ENCODE measurements around the gene MRGPRX2. TPM values are rescaled to one million over a fixed set of nuclear protein-coding genes. Genes with fewer than 3 reads are reported as not detected.

MRGPRX2 gene
- total and polyA plus RNA-seq, 9 of the 15 experiments (the other 6 are each of a cell fraction or from before 2014, with no cell fraction given) = not detected

GRCh38 chr11:19093976-19094375 lies 33.5 kb upstream of the MRGPRX2 start:
- no peaks in the 10 kb centered on the region for H3K36me3 ChIP-seq (ENCODE audit: control insufficient read depth, insufficient read depth, low read length)
- no peak overlapping the region for H3K4me3 ChIP-seq
- ATAC-seq (no peak), DNase-seq (ENCODE audit: extremely low read depth in 1 of 4, low spot score in 3 of 4) (no peak), FAIRE-seq (no peak)
- CTCF ChIA-PET (ENCODE audit: low intra/inter-chr PET ratio) = no interaction called here
- H4K20me1 ChIP-seq (replicated peaks; ENCODE audit: control insufficient read depth, insufficient read depth, low read length) = no peaks in the 10 kb centered on the region
- H3K27me3 ChIP-seq (ENCODE audit: control insufficient read depth in 2 of 2, insufficient read depth in 2 of 2, low read length in 2 of 2) = peaks cover 4 to 16% of the 10 kb centered on the region in 2 experiments
- no peak for TF ChIP-seq ZNF407 (IDR thresholded peaks at IDR 0.05; ENCODE audit: low read depth)
- TF ChIP-seq PTRF (tag; IDR thresholded peaks at IDR 0.05) = no peak
- no peak for TF ChIP-seq MEF2D (tag; conservative IDR thresholded peaks at IDR 0.05; ENCODE audit: low read depth)
- no peak for TF ChIP-seq CEBPG (CRISPR knock-in tag; IDR thresholded peaks at IDR 0.05)
- TF ChIP-seq CEBPG (tag; conservative IDR thresholded peaks at IDR 0.05 in 1 of 2, IDR thresholded peaks at IDR 0.05 in 1 of 2) = peak; percentile 6 to 66; a peak in 2 of 4 replicates
- POLR2A ChIA-PET = no interaction called here
- H3K79me2 ChIP-seq (ENCODE audit: control insufficient read depth, insufficient read depth, low read length) = no peaks in the 10 kb centered on the region
- no peaks in the 10 kb centered on the region for H3K4me1 ChIP-seq (replicated peaks in 1 of 2; ENCODE audit: control insufficient read depth in 2 of 2, insufficient read depth in 2 of 2, low read length in 2 of 2)
- in situ Hi-C loops (cut with MboI) (no loop called here), intact Hi-C loops (cut with micrococcal nuclease) (no loop called here)
- no TSS peak for BruUV-seq (replicated peaks)
- H2AFZ ChIP-seq (ENCODE audit: low read depth, low read length) = no peak overlapping the region
- no peak overlapping the region for H3K9ac ChIP-seq (ENCODE audit: insufficient read depth in 1 of 2, low read depth in 2 of 2, low read length in 2 of 2)
- no peaks in the 10 kb centered on the region for H3K9me3 ChIP-seq (replicated peaks; ENCODE audit: control insufficient read depth, insufficient read depth, low read depth, low read length)
- no peaks in the 10 kb centered on the region for H3K9me1 ChIP-seq (ENCODE audit: control insufficient read depth, insufficient read depth, low read length)
- 0% methylated on average over 4 of the region's 4 CpGs for whole genome bisulfite sequencing (ENCODE audit: insufficient coverage, low coverage, missing lambda C conversion rate)
- H3K27ac ChIP-seq (ENCODE audit: extremely low read depth, low read depth, low read length) = no peak overlapping the region
- no peak overlapping the region for H3K4me2 ChIP-seq (ENCODE audit: insufficient read depth, low read length)
